ENCODE data around the gene RBFOX1.

RBFOX1 gene

GRCh38 chr16:7332611-7333010 is at the start of gene RBFOX1:
TSS of gene RBFOX1 (plus strand) at chr16:7332845.
- DNase-seq (ENCODE audit: low read depth), result no peak

GRCh38 chr16:7284780-7285179 is 47.9 kb upstream of the RBFOX1 start:
- DNase-seq (ENCODE audit: low read depth), result no peak

- no peak for DNase-seq (ENCODE audit: low read depth)
These were observed 47.1 kb upstream of the RBFOX1 start for GRCh38 chr16:7285520-7285919.

- DNase-seq (ENCODE audit: low read depth), result no peak
These were observed 43.3 kb upstream of the RBFOX1 start for GRCh38 chr16:7289299-7289698.

GRCh38 chr16:7290682-7291081 is 42.0 kb upstream of the RBFOX1 start:
- no peak for DNase-seq (ENCODE audit: low read depth)

GRCh38 chr16:7294020-7294419 is 38.6 kb upstream of the RBFOX1 start:
- no peak for DNase-seq (ENCODE audit: low read depth)

- no peak for DNase-seq (ENCODE audit: low read depth)
These were observed 29.5 kb upstream of the RBFOX1 start for GRCh38 chr16:7303052-7303610.

- DNase-seq (ENCODE audit: low read depth), result no peak
These were observed 28.9 kb upstream of the RBFOX1 start for GRCh38 chr16:7303660-7304200.

GRCh38 chr16:7304279-7304678 is 28.4 kb upstream of the RBFOX1 start:
- DNase-seq (ENCODE audit: low read depth), result no peak

GRCh38 chr16:7304958-7305357 is 27.7 kb upstream of the RBFOX1 start:
- DNase-seq (ENCODE audit: low read depth), result no peak

- no peak for DNase-seq (ENCODE audit: low read depth)
These were observed 19.5 kb upstream of the RBFOX1 start for GRCh38 chr16:7313170-7313569.

GRCh38 chr16:7314163-7314562 is 18.5 kb upstream of the RBFOX1 start:
- DNase-seq (ENCODE audit: low read depth), result no peak

- DNase-seq (ENCODE audit: low read depth), result no peak
These were observed 16.8 kb upstream of the RBFOX1 start for GRCh38 chr16:7315813-7316212.

GRCh38 chr16:7316281-7316888 is 16.3 kb upstream of the RBFOX1 start:
- no peak for DNase-seq (ENCODE audit: low read depth)

- no peak for DNase-seq (ENCODE audit: low read depth)
These were observed 14.7 kb upstream of the RBFOX1 start for GRCh38 chr16:7317982-7318381.

- no peak for DNase-seq (ENCODE audit: low read depth)
These were observed 14.0 kb upstream of the RBFOX1 start for GRCh38 chr16:7318686-7319085.

GRCh38 chr16:7319514-7319913 is 13.1 kb upstream of the RBFOX1 start:
- DNase-seq (ENCODE audit: low read depth), result no peak

GRCh38 chr16:7321661-7322060 is 11.0 kb upstream of the RBFOX1 start:
- no peak for DNase-seq (ENCODE audit: low read depth)

- DNase-seq (ENCODE audit: low read depth), result no peak
These were observed 8.3 kb upstream of the RBFOX1 start for GRCh38 chr16:7324321-7324720.

GRCh38 chr16:7325834-7326233 is 6.8 kb upstream of the RBFOX1 start:
- no peak for DNase-seq (ENCODE audit: low read depth)

- no peak for DNase-seq (ENCODE audit: low read depth)
These were observed 1.9 kb upstream of the RBFOX1 start for GRCh38 chr16:7330709-7331108.

- DNase-seq (ENCODE audit: low read depth), result no peak
These were observed 648 bp upstream of the RBFOX1 start for GRCh38 chr16:7331997-7332396.

- DNase-seq (ENCODE audit: low read depth), result no peak
These were observed 608 bp downstream of the RBFOX1 start for GRCh38 chr16:7333180-7333725.

All from ELR (cell line).